HepG2 (cell line): ENCODE data around the gene CMTM4. TPM values are rescaled to one million over a fixed set of nuclear protein-coding genes. Genes with fewer than 3 reads are reported as not detected.

ENCODE experiments used
- ATAC-seq: fragments of 200-7000 bp; cut with Tn5 transposase; 3 replicates; pipeline ENCODE4 v1.9.1; 2020; ENCODE audit warnings: mild to moderate bottlenecking, moderate library complexity
- BruUV-seq: library from RNA; stranded (reverse); fragments of 400-500 nt; replicated peaks from 2 replicates; lab custom pipeline; 2021; lab: Mats Ljungman, UMichigan
- CTCF ChIA-PET: fragments of 300-600 bp; formaldehyde crosslinking; extraction: SDS; loops from one replicate; lab custom pipeline; 2021; ENCODE audit warnings: low total read pairs, inconsistent platforms, low intra/inter-chr PET ratio; lab: Yijun Ruan, JAX
- POLR2A ChIA-PET: fragments of 350-600 bp; sonication (Branson Sonifier 250); formaldehyde crosslinking; loops from one replicate; lab custom pipeline; 2020; ENCODE audit warnings: antibody characterized with exemption, inconsistent platforms; lab: Yijun Ruan, JAX
- DNase-seq: peaks from one replicate; pipeline ENCODE4 v3.0.0-alpha.2; 2015; ENCODE audit warnings: low spot score
- FAIRE-seq: peaks from 3 replicates; lab custom pipeline; 2011; peaks lifted over from hg19 to GRCh38; lab: Jason Lieb, UNC
- H2AFZ ChIP-seq: one replicate; pipeline ENCODE4 v1.6.1; 2011; ENCODE audit warnings: low read length, inconsistent platforms
- H3K27ac ChIP-seq: fragments of 300-600 bp; 3 replicates; pipeline ENCODE4 v1.8.0; 2011; ENCODE audit warnings: mixed run types, mild to moderate bottlenecking, mixed read lengths, low read length, inconsistent platforms; ENCODE audit not compliant: insufficient read depth; ENCODE audit errors: extremely low read length
- H3K27me3 ChIP-seq, 2 experiments: fragments of 200-600 bp in 1 of 2; 2 replicates in 1 of 2; 3 replicates in 1 of 2; pipeline versions ENCODE4 v1.6.0 to v1.8.0; 2011; ENCODE audit warnings: low read length in 2 of 2, mild to moderate bottlenecking in 2 of 2, moderate library complexity in 2 of 2, inconsistent platforms in 1 of 2; ENCODE audit not compliant: insufficient read depth in 2 of 2, control insufficient read depth in 1 of 2
- H3K36me3 ChIP-seq, 2 experiments: fragments of 200-600 bp in 1 of 2; replicated peaks in 1 of 2; 2 replicates in 1 of 2; 3 replicates in 1 of 2; pipeline versions ENCODE4 v1.5.1 to v1.8.0; 2011; ENCODE audit warnings: low read length in 2 of 2, inconsistent platforms in 1 of 2; ENCODE audit not compliant: insufficient read depth in 2 of 2, control insufficient read depth in 1 of 2
- H3K4me1 ChIP-seq: 2 replicates; pipeline ENCODE4 v1.5.1; 2012; ENCODE audit warnings: low read length, inconsistent platforms; ENCODE audit not compliant: insufficient read depth
- H3K4me2 ChIP-seq: 2 replicates; pipeline ENCODE4 v1.6.0; 2011; ENCODE audit warnings: low read depth, low read length, inconsistent platforms
- H3K4me3 ChIP-seq, 3 experiments: fragments of 200-600 bp in 1 of 3; sonication (generic), shearing (Covaris generic) in 1 of 3; replicated peaks in 1 of 3; 2 replicates each; pipeline ENCODE4 v1.5.1; 2011 to 2016; ENCODE audit warnings: low read length in 3 of 3, inconsistent platforms in 2 of 3, low read depth in 2 of 3, mild to moderate bottlenecking in 2 of 3, control low read depth in 1 of 3, mixed read lengths in 1 of 3; ENCODE audit not compliant: insufficient read depth in 1 of 3
- H3K79me2 ChIP-seq: one replicate; pipeline ENCODE4 v1.6.1; 2011; ENCODE audit warnings: low read length, inconsistent platforms; ENCODE audit not compliant: insufficient read depth
- H3K9ac ChIP-seq: 2 replicates; pipeline ENCODE4 v1.6.0; 2011; ENCODE audit warnings: mild to moderate bottlenecking, low read depth, low read length, inconsistent platforms; ENCODE audit not compliant: insufficient read depth
- H3K9me3 ChIP-seq: 2 replicates; pipeline ENCODE4 v1.5.1; 2012; ENCODE audit warnings: mild to moderate bottlenecking, low read length
- H4K20me1 ChIP-seq: 2 replicates; pipeline ENCODE4 v1.6.0; 2011; ENCODE audit warnings: inconsistent platforms, mild to moderate bottlenecking, low read length, moderate library complexity; ENCODE audit not compliant: insufficient read depth
- HCFC1 ChIP-seq: fragments of 150-350 bp; IDR thresholded peaks from 2 replicates; pipeline ENCODE4 v1.6.1; 2014; ENCODE audit warnings: low read depth, low read length
- ZFX ChIP-seq: sonication (generic); formaldehyde crosslinking; IDR thresholded peaks from 2 replicates; pipeline ENCODE4 v1.4.0; 2020; ENCODE audit warnings: mild to moderate bottlenecking, low read depth, missing genetic modification reagents, moderate library complexity
- ZNF605 ChIP-seq: sonication (generic); formaldehyde crosslinking; IDR thresholded peaks from 2 replicates; pipeline ENCODE4 v1.8.0; 2022; ENCODE audit warnings: mild to moderate bottlenecking, missing genetic modification reagents
- ZNF761 ChIP-seq: sonication (generic); formaldehyde crosslinking; conservative IDR thresholded peaks from 2 replicates; pipeline ENCODE4 v1.4.0; 2020; ENCODE audit warnings: mild to moderate bottlenecking, missing genetic modification reagents
- in situ Hi-C: cut with HindIII; loops from 2 replicates; pipeline ENCODE4 v1.10.0; 2017; ENCODE audit warnings: low pct_unique_long_range_greater_than_20kb; ENCODE audit not compliant: extremely low pct_ligation_motif_present
- intact Hi-C: fragments of 100-400 bp; cut with micrococcal nuclease; formaldehyde crosslinking; loops from one replicate; pipeline ENCODE4 v1.10.0; 2022; ENCODE audit not compliant: unreplicated experiment
- polyA plus RNA-seq, 8 experiments: library from polyadenylated mRNA; depleted of rRNA in 3 of 8; stranded (reverse) in 7 of 8; unstranded in 1 of 8; fragments of >200 nt; fragmentation: Illumina TruSeq in 4 of 8; extraction: Trizol in 4 of 8; gene quantifications; 2 replicates each; pipeline versions ENCODE4 v1.2.1 to v1.2.3, GENCODE V29; 2011 to 2016; ENCODE audit warnings: low read depth in 4 of 8, missing spikeins in 1 of 8, mixed read lengths in 1 of 8; ENCODE audit not compliant: insufficient read depth in 1 of 8
- total RNA-seq, 5 experiments: library from RNA; depleted of rRNA; stranded (reverse); fragments of >200 nt; fragmentation: Illumina TruSeq; extraction: Trizol; gene quantifications; 2 replicates each; pipeline ENCODE4 v1.2.3, GENCODE V29; 2016; ENCODE audit warnings: low read depth in 1 of 5
- TF ChIP-seq, protein P1 (sequence below): sonication (generic); formaldehyde crosslinking; IDR thresholded peaks from 2 replicates; pipeline ENCODE4 v1.4.0; 2020; ENCODE audit warnings: missing genetic modification reagents

CMTM4 gene
- total and polyA plus RNA-seq, 2 of the 13 experiments (the other 11 are each of a cell fraction or from before 2014, with no cell fraction given): 32.0 to 36.3 TPM

GRCh38 chr16:66712512-66712911 lies 16.0 kb upstream of the CMTM4 start:
- Histone ChIP-seq H3K4me2 (no peak overlapping the region), H3K36me3 (no peaks in the 10 kb centered on the region), H3K27me3 (peaks cover 0 to 2% of the 10 kb centered on the region in 2 experiments; a peak in 1 of 5 replicates), H3K79me2 (no peaks in the 10 kb centered on the region), H3K9ac (no peak overlapping the region), H2AFZ (no peak overlapping the region), H3K4me1 (peaks cover 16% of the 10 kb centered on the region), H3K27ac (no peak overlapping the region), H3K4me3 (no peak overlapping the region), H4K20me1 (no peaks in the 10 kb centered on the region), H3K9me3 (no peaks in the 10 kb centered on the region)
- TF ChIP-seq, protein P1, sequence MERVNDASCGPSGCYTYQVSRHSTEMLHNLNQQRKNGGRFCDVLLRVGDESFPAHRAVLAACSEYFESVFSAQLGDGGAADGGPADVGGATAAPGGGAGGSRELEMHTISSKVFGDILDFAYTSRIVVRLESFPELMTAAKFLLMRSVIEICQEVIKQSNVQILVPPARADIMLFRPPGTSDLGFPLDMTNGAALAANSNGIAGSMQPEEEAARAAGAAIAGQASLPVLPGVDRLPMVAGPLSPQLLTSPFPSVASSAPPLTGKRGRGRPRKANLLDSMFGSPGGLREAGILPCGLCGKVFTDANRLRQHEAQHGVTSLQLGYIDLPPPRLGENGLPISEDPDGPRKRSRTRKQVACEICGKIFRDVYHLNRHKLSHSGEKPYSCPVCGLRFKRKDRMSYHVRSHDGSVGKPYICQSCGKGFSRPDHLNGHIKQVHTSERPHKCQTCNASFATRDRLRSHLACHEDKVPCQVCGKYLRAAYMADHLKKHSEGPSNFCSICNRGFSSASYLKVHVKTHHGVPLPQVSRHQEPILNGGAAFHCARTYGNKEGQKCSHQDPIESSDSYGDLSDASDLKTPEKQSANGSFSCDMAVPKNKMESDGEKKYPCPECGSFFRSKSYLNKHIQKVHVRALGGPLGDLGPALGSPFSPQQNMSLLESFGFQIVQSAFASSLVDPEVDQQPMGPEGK (CRISPR knock-in tag): no peak
- no peak for TF ChIP-seq ZFX (CRISPR knock-in tag)
- TF ChIP-seq ZNF761 (CRISPR knock-in tag): no peak
- DNase-seq (no peak), ATAC-seq (peak; percentile 36), FAIRE-seq (no peak)
- intact Hi-C loops (no loop called here), in situ Hi-C loops (no loop called here)
- CTCF ChIA-PET: no interaction called here
- POLR2A ChIA-PET: interaction anchor here (0.6 kb wide), 1 partner anchor 161 kb away, joined by 3 read pairs; no protein-coding TSS in a partner anchor
- BruUV-seq: no TSS peak

GRCh38 chr16:66711581-66711980 lies 15.0 kb upstream of the CMTM4 start:
- in situ Hi-C loops: no loop called here
- no peak for TF ChIP-seq HCFC1
- peak; percentile 99; the same call in 1 of the 2 replicates for TF ChIP-seq ZNF605 (CRISPR knock-in tag)
- ChIA-PET POLR2A (no interaction called here), CTCF (no interaction called here)
- no peaks in the 10 kb centered on the region for H3K9me3 ChIP-seq
- ATAC-seq (peak; percentile 11; the same call in 2 of the 3 replicates), DNase-seq (no peak), FAIRE-seq (no peak)
- H2AFZ ChIP-seq: no peak overlapping the region
- H3K27ac ChIP-seq: no peak overlapping the region
- no TSS peak for BruUV-seq
- no peaks in the 10 kb centered on the region for H3K79me2 ChIP-seq
- peaks cover 0 to 7% of the 10 kb centered on the region in 2 experiments; a peak in 2 of 5 replicates for H3K27me3 ChIP-seq
- no peak overlapping the region for H3K9ac ChIP-seq
- intact Hi-C loops: no loop called here
- no peak overlapping the region for H3K4me2 ChIP-seq
- H3K4me3 ChIP-seq: no peak overlapping the region
- no peaks in the 10 kb centered on the region for H3K36me3 ChIP-seq
- peaks cover 16% of the 10 kb centered on the region for H3K4me1 ChIP-seq
- no peaks in the 10 kb centered on the region for H4K20me1 ChIP-seq
